K562 (cell line): ENCODE data around the gene GDF11. TPM values are rescaled to one million over a fixed set of nuclear protein-coding genes. Genes with fewer than 3 reads are reported as not detected.

Source experiments
- CCNT2 ChIP-seq: IDR thresholded peaks from 2 replicates; pipeline ENCODE4 v1.6.1; 2011; ENCODE audit warnings: borderline replicate concordance, low read depth, mild to moderate bottlenecking, moderate library complexity, mixed read lengths, low read length; ENCODE audit not compliant: insufficient read length; ENCODE audit errors: extremely low read depth
- EWSR1 ChIP-seq: fragments of 450-650 bp; IDR thresholded peaks from 2 replicates; pipeline ENCODE4 v1.6.1; 2018; ENCODE audit warnings: borderline replicate concordance, mild to moderate bottlenecking, low read depth, moderate library complexity; ENCODE audit not compliant: partially characterized antibody
- MAFF ChIP-seq: IDR thresholded peaks from 2 replicates; pipeline ENCODE4 v1.6.1; 2012; ENCODE audit warnings: low read length, improper control_type of control experiment
- RAD21 ChIP-seq, 2 experiments: fragments of 250-450 bp in 1 of 2; fragments of 450-650 bp in 1 of 2; sonication (Bioruptor Pico) in 1 of 2; formaldehyde crosslinking in 1 of 2; IDR thresholded peaks in 1 of 2; conservative IDR thresholded peaks in 1 of 2; 2 replicates each; pipeline versions ENCODE4 v1.4.0 to v1.8.0; 2020 to 2022; ENCODE audit warnings: mild to moderate bottlenecking in 2 of 2, moderate library complexity in 1 of 2
- RBM34 ChIP-seq: fragments of 200-400 bp; formaldehyde crosslinking; IDR thresholded peaks from 2 replicates; pipeline ENCODE4 v1.6.1; 2018; ENCODE audit warnings: low read length, borderline replicate concordance; ENCODE audit not compliant: insufficient read depth
- RUNX1 ChIP-seq: sonication (generic); IDR thresholded peaks from 2 replicates; pipeline ENCODE4 v1.6.1; 2016; ENCODE audit warnings: antibody characterized with exemption, low read depth
- SIX5 ChIP-seq, 2 experiments: IDR thresholded peaks; 2 replicates each; pipeline ENCODE4 v1.6.1; 2011; ENCODE audit warnings: low read length in 2 of 2, borderline replicate concordance in 1 of 2, low read depth in 1 of 2, mild to moderate bottlenecking in 1 of 2, moderate library complexity in 1 of 2; ENCODE audit not compliant: insufficient read depth in 1 of 2
- SOX6 ChIP-seq: fragments of 450-650 bp; IDR thresholded peaks from 2 replicates; pipeline ENCODE4 v1.6.1; 2014; ENCODE audit warnings: mild to moderate bottlenecking
- TAL1 ChIP-seq: fragments of 450-650 bp; IDR thresholded peaks from 2 replicates; pipeline ENCODE4 v1.6.1; 2016; ENCODE audit warnings: mild to moderate bottlenecking
- ZBTB2 ChIP-seq: fragments of 450-650 bp; IDR thresholded peaks from 2 replicates; pipeline ENCODE4 v1.6.1; 2016; ENCODE audit warnings: antibody characterized with exemption
- ZFP1 ChIP-seq: fragments of 450-650 bp; formaldehyde crosslinking; IDR thresholded peaks from 2 replicates; pipeline ENCODE4 v1.4.0; 2020; ENCODE audit warnings: mild to moderate bottlenecking, mixed read lengths
- polyA plus RNA-seq, 8 experiments: library from polyadenylated mRNA; depleted of rRNA in 4 of 8; stranded (reverse) in 5 of 8; unstranded in 3 of 8; fragments of >200 nt; fragmentation: Nextera tagmentation in 2 of 8; fragmentation: Illumina TruSeq in 1 of 8; extraction: Ambion mirVana in 2 of 8; extraction: Trizol in 1 of 8; gene quantifications; 2 replicates each; pipeline versions ENCODE4 v1.2.1 to v1.2.3, GENCODE V29; 2011 to 2014; ENCODE audit warnings: inconsistent platforms in 1 of 8, missing spikeins in 1 of 8
- total RNA-seq, 7 experiments: library from RNA; depleted of rRNA in 6 of 7; stranded (reverse); fragments of >200 nt in 6 of 7; fragmentation: Illumina TruSeq in 2 of 7; extraction: Trizol in 2 of 7; gene quantifications; 2 replicates each; pipeline versions ENCODE4 v1.2.1 to v1.2.3, GENCODE V29; 2011 to 2021; ENCODE audit warnings: low replicate concordance in 1 of 7
- TF ChIP-seq, protein P1 (sequence below): sonication (generic); formaldehyde crosslinking; IDR thresholded peaks from 2 replicates; pipeline ENCODE4 v1.8.0; 2022; ENCODE audit warnings: missing genetic modification reagents, mild to moderate bottlenecking, borderline replicate concordance
- TF ChIP-seq, protein P2 (sequence below): fragments of 450-650 bp; IDR thresholded peaks from 2 replicates; pipeline ENCODE4 v1.6.1; 2016; ENCODE audit warnings: low read depth
- TF ChIP-seq, protein P3 (sequence below): sonication (generic); formaldehyde crosslinking; IDR thresholded peaks from 2 replicates; pipeline ENCODE4 v1.8.0; 2022; ENCODE audit warnings: missing genetic modification reagents, mild to moderate bottlenecking, moderate library complexity, borderline replicate concordance

GDF11 gene
- total and polyA plus RNA-seq, 9 of the 15 experiments (the other 6 are each of a cell fraction or from before 2014, with no cell fraction given) = 1.4 to 15.7 (median 4.8) TPM

DNA sequence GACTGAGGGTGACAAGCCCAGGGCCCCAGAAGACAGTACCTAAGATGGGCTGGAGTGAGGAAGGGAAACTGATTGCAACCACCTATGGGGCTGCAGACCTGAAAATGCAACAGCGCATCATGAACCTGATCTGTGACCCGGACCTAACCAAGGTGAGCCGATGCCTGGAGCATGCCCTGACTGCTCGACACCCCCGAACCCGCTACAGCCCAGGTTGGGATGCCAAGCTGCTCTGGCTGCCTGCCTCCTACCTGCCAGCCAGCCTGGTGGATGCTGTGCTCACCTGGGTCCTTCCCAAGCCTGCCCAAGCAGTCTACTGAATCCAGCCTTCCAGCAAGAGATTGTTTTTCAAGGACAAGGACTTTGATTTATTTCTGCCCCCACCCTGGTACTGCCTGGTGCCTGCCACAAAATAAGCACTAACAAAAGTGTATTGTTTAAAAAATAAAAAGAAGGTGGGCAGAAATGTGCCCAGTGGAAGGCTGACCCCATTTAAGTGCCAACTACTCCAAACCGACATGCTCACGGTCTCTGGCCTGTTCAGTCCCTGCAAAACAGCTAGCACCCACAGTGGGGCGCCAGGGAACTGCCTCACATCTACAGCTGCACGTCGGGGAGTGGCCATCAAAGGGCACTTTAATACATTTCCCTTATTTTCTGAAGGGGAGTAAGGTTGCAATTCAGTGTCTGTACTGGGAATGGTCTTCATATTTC is 18.5 kb upstream of the GDF11 start (continued):
- TF ChIP-seq, protein P1, sequence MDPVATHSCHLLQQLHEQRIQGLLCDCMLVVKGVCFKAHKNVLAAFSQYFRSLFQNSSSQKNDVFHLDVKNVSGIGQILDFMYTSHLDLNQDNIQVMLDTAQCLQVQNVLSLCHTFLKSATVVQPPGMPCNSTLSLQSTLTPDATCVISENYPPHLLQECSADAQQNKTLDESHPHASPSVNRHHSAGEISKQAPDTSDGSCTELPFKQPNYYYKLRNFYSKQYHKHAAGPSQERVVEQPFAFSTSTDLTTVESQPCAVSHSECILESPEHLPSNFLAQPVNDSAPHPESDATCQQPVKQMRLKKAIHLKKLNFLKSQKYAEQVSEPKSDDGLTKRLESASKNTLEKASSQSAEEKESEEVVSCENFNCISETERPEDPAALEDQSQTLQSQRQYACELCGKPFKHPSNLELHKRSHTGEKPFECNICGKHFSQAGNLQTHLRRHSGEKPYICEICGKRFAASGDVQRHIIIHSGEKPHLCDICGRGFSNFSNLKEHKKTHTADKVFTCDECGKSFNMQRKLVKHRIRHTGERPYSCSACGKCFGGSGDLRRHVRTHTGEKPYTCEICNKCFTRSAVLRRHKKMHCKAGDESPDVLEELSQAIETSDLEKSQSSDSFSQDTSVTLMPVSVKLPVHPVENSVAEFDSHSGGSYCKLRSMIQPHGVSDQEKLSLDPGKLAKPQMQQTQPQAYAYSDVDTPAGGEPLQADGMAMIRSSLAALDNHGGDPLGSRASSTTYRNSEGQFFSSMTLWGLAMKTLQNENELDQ (CRISPR knock-in tag) = no peak
- TF ChIP-seq MAFF (no peak), RUNX1 (no peak), SIX5 (IDR thresholded peaks at IDR 0.05; ENCODE audit: borderline replicate concordance in 1 of 2, insufficient read depth in 1 of 2, low read depth in 1 of 2, low read length in 2 of 2) (no peak), TAL1 (no peak), ZBTB2 (no peak), ZFP1 (CRISPR knock-in tag) (no peak), SOX6 (no peak), EWSR1 (no peak), RBM34 (no peak), RAD21 (CRISPR knock-in tag; conservative IDR thresholded peaks at IDR 0.05 in 1 of 2, IDR thresholded peaks at IDR 0.05 in 1 of 2) (peak; percentile 64 to 76), CCNT2 (no peak)
- TF ChIP-seq, protein P2, sequence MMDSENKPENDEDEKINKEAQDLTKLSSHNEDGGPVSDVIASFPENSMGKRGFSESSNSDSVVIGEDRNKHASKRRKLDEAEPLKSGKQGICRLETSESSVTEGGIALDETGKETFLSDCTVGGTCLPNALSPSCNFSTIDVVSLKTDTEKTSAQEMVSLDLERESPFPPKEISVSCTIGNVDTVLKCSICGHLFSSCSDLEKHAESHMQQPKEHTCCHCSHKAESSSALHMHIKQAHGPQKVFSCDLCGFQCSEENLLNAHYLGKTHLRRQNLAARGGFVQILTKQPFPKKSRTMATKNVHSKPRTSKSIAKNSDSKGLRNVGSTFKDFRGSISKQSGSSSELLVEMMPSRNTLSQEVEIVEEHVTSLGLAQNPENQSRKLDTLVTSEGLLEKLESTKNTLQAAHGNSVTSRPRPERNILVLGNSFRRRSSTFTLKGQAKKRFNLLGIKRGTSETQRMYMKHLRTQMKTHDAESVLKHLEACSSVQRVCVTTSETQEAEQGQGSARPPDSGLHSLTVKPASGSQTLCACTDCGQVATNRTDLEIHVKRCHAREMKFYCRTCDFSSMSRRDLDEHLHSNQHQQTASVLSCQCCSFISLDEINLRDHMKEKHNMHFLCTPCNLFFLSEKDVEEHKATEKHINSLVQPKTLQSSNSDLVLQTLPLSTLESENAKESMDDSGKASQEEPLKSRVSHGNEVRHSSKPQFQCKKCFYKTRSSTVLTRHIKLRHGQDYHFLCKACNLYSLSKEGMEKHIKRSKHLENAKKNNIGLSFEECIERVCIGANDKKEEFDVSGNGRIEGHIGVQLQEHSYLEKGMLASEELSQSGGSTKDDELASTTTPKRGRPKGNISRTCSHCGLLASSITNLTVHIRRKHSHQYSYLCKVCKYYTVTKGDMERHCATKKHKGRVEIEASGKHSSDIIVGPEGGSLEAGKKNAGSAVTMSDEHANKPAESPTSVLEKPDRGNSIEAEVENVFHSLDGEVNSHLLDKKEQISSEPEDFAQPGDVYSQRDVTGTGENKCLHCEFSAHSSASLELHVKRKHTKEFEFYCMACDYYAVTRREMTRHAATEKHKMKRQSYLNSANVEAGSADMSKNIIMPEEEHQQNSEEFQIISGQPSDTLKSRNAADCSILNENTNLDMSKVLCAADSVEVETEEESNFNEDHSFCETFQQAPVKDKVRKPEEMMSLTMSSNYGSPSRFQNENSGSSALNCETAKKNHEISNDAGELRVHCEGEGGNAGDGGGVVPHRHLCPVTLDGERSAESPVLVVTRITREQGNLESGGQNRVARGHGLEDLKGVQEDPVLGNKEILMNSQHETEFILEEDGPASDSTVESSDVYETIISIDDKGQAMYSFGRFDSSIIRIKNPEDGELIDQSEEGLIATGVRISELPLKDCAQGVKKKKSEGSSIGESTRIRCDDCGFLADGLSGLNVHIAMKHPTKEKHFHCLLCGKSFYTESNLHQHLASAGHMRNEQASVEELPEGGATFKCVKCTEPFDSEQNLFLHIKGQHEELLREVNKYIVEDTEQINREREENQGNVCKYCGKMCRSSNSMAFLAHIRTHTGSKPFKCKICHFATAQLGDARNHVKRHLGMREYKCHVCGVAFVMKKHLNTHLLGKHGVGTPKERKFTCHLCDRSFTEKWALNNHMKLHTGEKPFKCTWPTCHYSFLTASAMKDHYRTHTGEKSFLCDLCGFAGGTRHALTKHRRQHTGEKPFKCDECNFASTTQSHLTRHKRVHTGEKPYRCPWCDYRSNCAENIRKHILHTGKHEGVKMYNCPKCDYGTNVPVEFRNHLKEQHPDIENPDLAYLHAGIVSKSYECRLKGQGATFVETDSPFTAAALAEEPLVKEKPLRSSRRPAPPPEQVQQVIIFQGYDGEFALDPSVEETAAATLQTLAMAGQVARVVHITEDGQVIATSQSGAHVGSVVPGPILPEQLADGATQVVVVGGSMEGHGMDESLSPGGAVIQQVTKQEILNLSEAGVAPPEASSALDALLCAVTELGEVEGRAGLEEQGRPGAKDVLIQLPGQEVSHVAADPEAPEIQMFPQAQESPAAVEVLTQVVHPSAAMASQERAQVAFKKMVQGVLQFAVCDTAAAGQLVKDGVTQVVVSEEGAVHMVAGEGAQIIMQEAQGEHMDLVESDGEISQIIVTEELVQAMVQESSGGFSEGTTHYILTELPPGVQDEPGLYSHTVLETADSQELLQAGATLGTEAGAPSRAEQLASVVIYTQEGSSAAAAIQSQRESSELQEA = no peak
- TF ChIP-seq, protein P3, sequence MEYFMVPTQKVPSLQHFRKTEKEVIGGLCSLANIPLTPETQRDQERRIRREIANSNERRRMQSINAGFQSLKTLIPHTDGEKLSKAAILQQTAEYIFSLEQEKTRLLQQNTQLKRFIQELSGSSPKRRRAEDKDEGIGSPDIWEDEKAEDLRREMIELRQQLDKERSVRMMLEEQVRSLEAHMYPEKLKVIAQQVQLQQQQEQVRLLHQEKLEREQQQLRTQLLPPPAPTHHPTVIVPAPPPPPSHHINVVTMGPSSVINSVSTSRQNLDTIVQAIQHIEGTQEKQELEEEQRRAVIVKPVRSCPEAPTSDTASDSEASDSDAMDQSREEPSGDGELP = peak; percentile 83
